Ascending aorta (tissue), 2 donors: ENCODE results near the gene LIMCH1. TPM values are rescaled to one million over a fixed set of nuclear protein-coding genes. Genes with fewer than 3 reads are reported as not detected.

Experiments used
- DNase-seq, 2 donors: peaks; one replicate each; pipeline ENCODE4 v3.0.0-alpha.2; 2019; ENCODE audit warnings: low spot score in 2 of 2
- H3K27ac ChIP-seq, 2 donors: fragments of 200-600 bp; sonication (generic); one replicate each; pipeline ENCODE4 v1.5.1; 2016 to 2017; ENCODE audit warnings: mild to moderate bottlenecking in 1 of 2
- H3K27me3 ChIP-seq: fragments of 200-600 bp; sonication (generic); one replicate; pipeline ENCODE4 v1.5.1; 2017
- H3K36me3 ChIP-seq, 2 donors: fragments of 200-600 bp; sonication (generic); one replicate each; pipeline ENCODE4 v1.5.1; 2016
- H3K4me1 ChIP-seq, 2 donors: fragments of 200-600 bp; sonication (generic); one replicate each; pipeline ENCODE4 v1.5.1; 2016 to 2017; ENCODE audit warnings: mild to moderate bottlenecking in 1 of 2
- H3K4me3 ChIP-seq, 2 donors: fragments of 200-600 bp; sonication (generic); one replicate each; pipeline ENCODE4 v1.5.1; 2016 to 2017; ENCODE audit warnings: mild to moderate bottlenecking in 1 of 2
- H3K9me3 ChIP-seq, 2 donors: fragments of 200-600 bp; sonication (generic); one replicate each; pipeline ENCODE4 v1.5.1; 2016
- intact Hi-C: fragments of 100-400 bp; cut with DNase I; formaldehyde crosslinking; loops from one replicate; pipeline ENCODE4 v1.15.1; 2023
- total RNA-seq: library from RNA; depleted of rRNA; stranded (reverse); fragments of >200 nt; gene quantifications from one replicate; pipeline ENCODE4 v1.1.0, GENCODE V29; 2016
- TF ChIP-seq, protein P1 (sequence below), 3 experiments: fragments of 200-600 bp in 2 of 3; fragments of 450-650 bp in 1 of 3; sonication (generic) in 2 of 3; IDR thresholded peaks; one replicate each; pipeline ENCODE4 v1.5.1; 2016 to 2019; ENCODE audit warnings: antibody characterized with exemption in 3 of 3, mild to moderate bottlenecking in 1 of 3, moderate library complexity in 1 of 3

The LIMCH1 gene
- total RNA-seq, 1 donor from 2014 or later: 44.4 TPM

DNA sequence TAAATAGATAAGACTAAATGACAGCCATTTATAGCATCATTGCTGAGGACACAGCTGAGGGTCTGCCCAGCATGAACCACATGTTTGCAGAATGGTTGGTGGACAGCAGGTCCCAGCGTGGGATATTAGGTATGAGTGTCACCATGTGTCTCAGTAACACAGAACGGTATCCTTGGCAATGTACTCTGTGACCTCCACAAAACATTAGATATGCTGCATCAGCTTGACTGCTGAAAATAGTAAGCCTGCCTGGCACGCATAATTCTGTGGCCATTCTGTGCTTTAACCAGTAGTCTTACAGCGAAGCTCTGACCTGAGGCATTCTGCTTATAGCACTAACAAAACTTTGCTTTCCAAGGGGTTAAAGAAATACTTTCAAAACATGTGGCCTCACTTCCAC lies 32.0 kb downstream of the LIMCH1 start:
- intact Hi-C loops: loop anchor here (2.0 kb wide), 1 partner anchor 31 kb away; the partner anchor contains the start of gene LIMCH1
- H3K9me3 ChIP-seq: no peaks in the 10 kb centered on the region
- H3K27me3 ChIP-seq: no peaks in the 10 kb centered on the region
- H3K36me3 ChIP-seq: no peaks in the 10 kb centered on the region
- DNase-seq: peak in 1 of 2 donors; percentile 77
- peaks cover 4 to 59% of the 10 kb centered on the region in 2 donors for H3K4me1 ChIP-seq
- H3K27ac ChIP-seq: peak overlapping the region in 1 of 2 donors; percentile 35
- TF ChIP-seq, protein P1, sequence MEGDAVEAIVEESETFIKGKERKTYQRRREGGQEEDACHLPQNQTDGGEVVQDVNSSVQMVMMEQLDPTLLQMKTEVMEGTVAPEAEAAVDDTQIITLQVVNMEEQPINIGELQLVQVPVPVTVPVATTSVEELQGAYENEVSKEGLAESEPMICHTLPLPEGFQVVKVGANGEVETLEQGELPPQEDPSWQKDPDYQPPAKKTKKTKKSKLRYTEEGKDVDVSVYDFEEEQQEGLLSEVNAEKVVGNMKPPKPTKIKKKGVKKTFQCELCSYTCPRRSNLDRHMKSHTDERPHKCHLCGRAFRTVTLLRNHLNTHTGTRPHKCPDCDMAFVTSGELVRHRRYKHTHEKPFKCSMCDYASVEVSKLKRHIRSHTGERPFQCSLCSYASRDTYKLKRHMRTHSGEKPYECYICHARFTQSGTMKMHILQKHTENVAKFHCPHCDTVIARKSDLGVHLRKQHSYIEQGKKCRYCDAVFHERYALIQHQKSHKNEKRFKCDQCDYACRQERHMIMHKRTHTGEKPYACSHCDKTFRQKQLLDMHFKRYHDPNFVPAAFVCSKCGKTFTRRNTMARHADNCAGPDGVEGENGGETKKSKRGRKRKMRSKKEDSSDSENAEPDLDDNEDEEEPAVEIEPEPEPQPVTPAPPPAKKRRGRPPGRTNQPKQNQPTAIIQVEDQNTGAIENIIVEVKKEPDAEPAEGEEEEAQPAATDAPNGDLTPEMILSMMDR (IDR thresholded peaks at IDR 0.05): peak in 1 of 3 experiments; percentile 24
- no peak overlapping the region for H3K4me3 ChIP-seq

DNA sequence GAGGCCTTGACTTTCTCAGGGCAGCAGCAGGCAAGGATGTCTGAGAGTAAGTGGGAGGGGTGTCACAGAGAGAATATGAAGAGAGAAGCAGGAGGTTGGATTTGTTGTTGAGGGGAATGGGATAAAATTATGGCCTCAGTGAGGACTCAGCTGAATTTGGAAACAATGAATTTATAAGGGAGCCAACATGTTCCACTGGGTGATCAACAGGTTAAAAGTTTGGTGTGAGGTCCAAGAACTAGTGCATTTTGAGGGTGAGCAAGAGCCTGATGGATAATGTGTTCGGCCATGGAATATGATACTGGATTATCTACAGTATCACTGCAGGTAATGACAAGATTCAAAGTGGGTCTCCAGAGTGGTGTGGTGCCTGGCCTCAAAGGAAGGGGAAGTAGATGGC lies 33.5 kb downstream of the LIMCH1 start:
- H3K27me3 ChIP-seq: no peaks in the 10 kb centered on the region
- H3K27ac ChIP-seq: peak overlapping the region in 1 of 2 donors; percentile 22
- H3K9me3 ChIP-seq: no peaks in the 10 kb centered on the region
- DNase-seq: no peak
- intact Hi-C loops: loop anchor here (2.0 kb wide), 1 partner anchor 33 kb away; the partner anchor contains the start of gene LIMCH1
- no peaks in the 10 kb centered on the region for H3K36me3 ChIP-seq
- TF ChIP-seq, protein P1 (IDR thresholded peaks at IDR 0.05): no peak
- H3K4me1 ChIP-seq: peaks cover 4 to 54% of the 10 kb centered on the region in 2 donors
- no peak overlapping the region for H3K4me3 ChIP-seq

DNA sequence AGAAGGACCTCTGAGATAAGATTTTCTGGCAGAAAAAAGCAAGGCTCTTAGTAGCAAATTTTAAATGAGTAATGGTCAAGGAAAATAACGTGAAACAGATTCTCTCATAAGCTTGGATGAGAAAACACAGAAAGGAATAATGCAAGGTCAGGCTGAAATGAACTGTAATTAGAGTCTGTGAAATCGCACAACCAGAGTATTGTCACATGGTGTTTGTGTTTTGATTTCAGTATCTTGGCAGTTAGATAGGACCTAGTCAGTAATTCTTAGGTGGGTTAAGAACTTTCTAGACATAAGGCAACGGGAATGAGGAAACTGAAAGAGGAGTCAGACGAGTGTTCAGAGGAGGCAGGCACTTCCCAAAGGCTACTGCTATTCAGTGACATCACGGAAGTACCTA lies 34.6 kb downstream of the LIMCH1 start:
- peak overlapping the region; percentile 24 to 42 for H3K27ac ChIP-seq
- intact Hi-C loops: no loop called here
- H3K36me3 ChIP-seq: no peaks in the 10 kb centered on the region
- TF ChIP-seq, protein P1 (IDR thresholded peaks at IDR 0.05): no peak
- H3K4me1 ChIP-seq: peaks cover 0 to 49% of the 10 kb centered on the region in 2 donors
- H3K4me3 ChIP-seq: peak overlapping the region; percentile 6 to 26
- H3K27me3 ChIP-seq: no peaks in the 10 kb centered on the region
- no peak for DNase-seq
- H3K9me3 ChIP-seq: no peaks in the 10 kb centered on the region

DNA sequence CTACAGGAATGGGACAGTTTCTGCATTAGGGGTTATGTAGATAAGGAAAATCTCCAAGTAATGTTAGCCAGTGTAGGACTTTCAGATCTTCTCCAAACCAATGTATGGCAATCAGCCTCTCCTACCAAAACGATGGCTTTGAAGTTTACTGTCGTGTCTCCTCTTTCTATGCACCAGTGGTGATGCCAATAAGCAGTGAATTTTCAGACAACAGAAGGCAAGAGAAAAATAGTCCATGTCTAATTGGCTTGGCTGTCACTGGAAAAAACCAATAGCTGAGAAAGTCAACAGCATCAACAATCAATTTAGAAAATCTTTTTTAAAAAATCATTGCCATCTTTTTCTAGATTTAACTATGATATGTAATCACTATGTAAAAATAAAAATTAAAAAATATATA lies 35.0 kb downstream of the LIMCH1 start:
- intact Hi-C loops: no loop called here
- Histone ChIP-seq H3K4me3 (peak overlapping the region; percentile 6 to 26), H3K36me3 (no peaks in the 10 kb centered on the region), H3K27ac (peak overlapping the region; percentile 24 to 42), H3K9me3 (no peaks in the 10 kb centered on the region), H3K27me3 (no peaks in the 10 kb centered on the region), H3K4me1 (peaks cover 0 to 45% of the 10 kb centered on the region in 2 donors)
- no peak for DNase-seq
- TF ChIP-seq, protein P1 (IDR thresholded peaks at IDR 0.05): no peak

DNA sequence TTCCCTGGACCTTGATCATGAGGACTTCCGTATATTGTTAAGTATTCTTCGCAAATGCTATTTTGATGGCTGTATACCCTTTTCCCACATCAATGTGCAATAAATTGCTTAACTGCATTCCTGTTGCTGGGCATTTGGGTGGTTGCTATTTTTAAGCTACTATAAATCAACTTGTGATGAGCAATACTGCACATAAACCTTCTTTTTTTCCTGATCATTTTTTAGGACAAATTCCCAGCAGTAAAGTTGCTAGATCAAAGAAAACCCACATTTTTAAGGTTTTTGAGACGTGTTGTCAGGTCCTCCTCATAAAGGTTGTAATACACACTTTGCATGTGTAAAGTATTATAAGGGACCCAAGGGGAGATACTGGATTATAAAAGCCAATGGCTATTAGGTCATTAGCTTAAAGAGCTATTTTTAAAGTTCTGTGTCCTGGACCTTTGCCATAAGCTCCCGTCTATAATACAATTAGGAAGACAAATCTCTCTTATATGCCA lies 35.6 kb downstream of the LIMCH1 start:
- no peak overlapping the region for H3K4me3 ChIP-seq
- intact Hi-C loops: no loop called here
- H3K36me3 ChIP-seq: no peaks in the 10 kb centered on the region
- H3K9me3 ChIP-seq: no peaks in the 10 kb centered on the region
- no peaks in the 10 kb centered on the region for H3K27me3 ChIP-seq
- peak overlapping the region in 1 of 2 donors; percentile 5 for H3K27ac ChIP-seq
- TF ChIP-seq, protein P1 (IDR thresholded peaks at IDR 0.05): no peak
- no peak for DNase-seq
- H3K4me1 ChIP-seq: peaks cover 0 to 41% of the 10 kb centered on the region in 2 donors
